HUES6 (cell line): ENCODE data around the gene PARP16.

Experiments
- H3K27ac ChIP-seq: 2 replicates; pipeline ENCODE4 v1.7.0; 2013; ENCODE audit warnings: low read depth, mild to moderate bottlenecking, low read length, inconsistent platforms
- H3K27me3 ChIP-seq: 2 replicates; pipeline ENCODE4 v1.6.1; 2013; ENCODE audit warnings: low read length; ENCODE audit not compliant: control insufficient read depth, insufficient read depth
- H3K36me3 ChIP-seq: 2 replicates; pipeline ENCODE4 v1.6.1; 2013; ENCODE audit warnings: low read length; ENCODE audit not compliant: control insufficient read depth, insufficient read depth
- H3K4me1 ChIP-seq: 2 replicates; pipeline ENCODE4 v1.6.1; 2013; ENCODE audit warnings: low read length; ENCODE audit not compliant: control insufficient read depth, insufficient read depth
- H3K4me3 ChIP-seq: 2 replicates; pipeline ENCODE4 v1.5.1; 2013; ENCODE audit warnings: low read depth, low read length
- H3K9ac ChIP-seq: one replicate; pipeline ENCODE4 v1.6.1; 2013; ENCODE audit warnings: mild to moderate bottlenecking, low read length
- H3K9me3 ChIP-seq: 2 replicates; pipeline ENCODE4 v1.6.1; 2013; ENCODE audit warnings: low read depth, low read length; ENCODE audit not compliant: control insufficient read depth, insufficient read depth

The PARP16 gene

GRCh38 chr15:65292938-65293518 is 6.3 kb upstream of the PARP16 start:
- H3K27me3 ChIP-seq = peaks cover under 1% of the 10 kb centered on the region
- H3K27ac ChIP-seq = no peak overlapping the region
- no peaks in the 10 kb centered on the region for H3K36me3 ChIP-seq

GRCh38 chr15:65290228-65290627 is 3.5 kb upstream of the PARP16 start:
- Histone ChIP-seq H3K36me3 (no peaks in the 10 kb centered on the region), H3K4me3 (no peak overlapping the region), H3K27me3 (peaks cover 10% of the 10 kb centered on the region), H3K27ac (no peak overlapping the region), H3K9ac (no peak overlapping the region), H3K9me3 (no peaks in the 10 kb centered on the region), H3K4me1 (peaks cover 19% of the 10 kb centered on the region)

More at GRCh38 chr15:65292938-65293518, 6.3 kb upstream of the PARP16 start:
- H3K4me3 ChIP-seq = no peak overlapping the region
- no peaks in the 10 kb centered on the region for H3K9me3 ChIP-seq
- H3K4me1 ChIP-seq = peaks cover 7% of the 10 kb centered on the region
- H3K9ac ChIP-seq = no peak overlapping the region

GRCh38 chr15:65289261-65289854 is 2.7 kb upstream of the PARP16 start:
- H3K4me3 ChIP-seq = no peak overlapping the region
- no peak overlapping the region for H3K9ac ChIP-seq
- H3K9me3 ChIP-seq = no peaks in the 10 kb centered on the region
- H3K36me3 ChIP-seq = no peaks in the 10 kb centered on the region
- peaks cover 10% of the 10 kb centered on the region for H3K27me3 ChIP-seq
- H3K27ac ChIP-seq = no peak overlapping the region
- peaks cover 19% of the 10 kb centered on the region for H3K4me1 ChIP-seq

DNA sequence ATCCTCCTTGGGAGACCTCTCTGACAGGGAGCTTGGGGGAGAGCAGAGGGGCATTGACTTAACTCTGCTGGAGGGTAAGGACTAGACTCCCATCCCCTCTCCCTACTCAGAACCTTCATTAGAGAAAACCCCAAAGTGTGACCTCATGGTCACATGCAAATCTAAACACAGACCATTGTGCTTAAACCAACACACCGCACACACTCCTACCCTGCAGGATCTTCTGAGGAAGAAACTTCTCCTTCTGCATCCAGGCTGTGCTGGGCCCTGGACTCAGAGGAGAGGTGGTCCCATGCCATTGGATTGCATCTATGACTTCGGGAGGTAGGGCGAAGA is 805 bp upstream of the PARP16 start:
- H3K4me1 ChIP-seq = peaks cover 16% of the 10 kb centered on the region
- H3K9me3 ChIP-seq = no peaks in the 10 kb centered on the region
- peaks cover 10% of the 10 kb centered on the region for H3K27me3 ChIP-seq
- H3K4me3 ChIP-seq = no peak overlapping the region
- no peak overlapping the region for H3K27ac ChIP-seq
- peak overlapping the region; percentile 39 for H3K9ac ChIP-seq
- H3K36me3 ChIP-seq = no peaks in the 10 kb centered on the region

DNA sequence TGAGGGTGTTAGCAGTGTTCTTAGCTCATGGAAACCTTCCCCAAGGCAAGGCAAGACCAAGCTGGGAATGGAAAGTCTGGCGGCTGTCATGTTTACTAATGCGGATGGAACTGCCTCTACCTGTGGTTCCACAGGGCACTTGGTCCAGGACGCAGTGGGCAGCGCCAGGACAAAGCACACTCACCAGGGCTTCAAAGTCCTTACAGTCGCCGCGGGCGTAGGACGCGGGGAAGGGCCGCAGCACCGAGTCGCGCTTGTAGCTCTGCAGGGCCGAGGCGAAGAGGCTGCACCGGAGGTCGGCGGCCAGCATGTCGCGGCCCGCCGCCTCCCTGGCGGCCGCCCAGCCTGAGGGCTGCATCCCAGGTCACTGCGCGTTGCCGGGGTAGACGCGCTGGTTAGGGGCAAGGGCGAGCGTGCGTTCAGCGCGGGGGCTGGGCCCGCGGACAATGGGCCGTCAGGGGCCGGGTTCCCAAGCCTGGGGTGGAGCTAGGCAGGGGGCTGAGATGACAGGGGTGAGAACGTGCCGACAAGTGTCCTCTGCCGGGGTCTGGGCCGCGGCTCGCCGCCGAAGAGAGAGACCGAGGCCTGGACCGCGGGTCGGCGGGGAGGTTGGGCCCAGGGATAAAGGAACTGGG is 497 bp downstream of the PARP16 start:
- H3K27me3 ChIP-seq = peaks cover 10% of the 10 kb centered on the region
- peak overlapping the region; percentile 81 for H3K4me3 ChIP-seq
- H3K9me3 ChIP-seq = no peaks in the 10 kb centered on the region
- peak overlapping the region; percentile 72 for H3K9ac ChIP-seq
- peaks cover 16% of the 10 kb centered on the region for H3K4me1 ChIP-seq
- H3K36me3 ChIP-seq = no peaks in the 10 kb centered on the region
- H3K27ac ChIP-seq = no peak overlapping the region

- Histone ChIP-seq H3K9ac (peak overlapping the region; percentile 72), H3K4me1 (peaks cover 16% of the 10 kb centered on the region), H3K4me3 (peak overlapping the region; percentile 81), H3K9me3 (no peaks in the 10 kb centered on the region), H3K36me3 (no peaks in the 10 kb centered on the region), H3K27ac (no peak overlapping the region), H3K27me3 (peaks cover 10% of the 10 kb centered on the region)
Measured at GRCh38 chr15:65285291-65286068, 1.2 kb downstream of the PARP16 start.

DNA sequence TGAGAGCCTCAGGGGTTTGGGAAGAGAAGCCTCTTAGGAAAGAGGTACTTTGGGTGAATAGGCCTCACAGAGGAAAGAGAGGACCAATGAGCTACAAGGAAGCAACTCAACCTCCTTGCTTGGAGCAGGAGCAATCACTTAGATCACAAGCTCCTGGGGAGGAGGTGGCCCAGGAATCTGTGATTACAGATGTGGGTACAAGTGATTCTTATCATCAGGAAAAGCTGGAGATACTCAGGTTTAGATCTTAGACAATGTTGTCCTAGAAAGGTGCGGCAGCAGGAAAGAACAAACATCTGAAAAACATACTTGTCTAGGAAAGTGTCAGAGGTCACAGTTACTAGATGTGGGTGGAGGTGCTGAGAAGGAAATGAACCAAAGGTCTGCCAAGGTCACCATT is 8.2 kb downstream of the PARP16 start:
- H3K27ac ChIP-seq = no peak overlapping the region
- no peaks in the 10 kb centered on the region for H3K9me3 ChIP-seq
- no peaks in the 10 kb centered on the region; the same call in 1 of the 2 replicates for H3K4me1 ChIP-seq
- H3K27me3 ChIP-seq = no peaks in the 10 kb centered on the region
- H3K4me3 ChIP-seq = no peak overlapping the region
- H3K9ac ChIP-seq = no peak overlapping the region
- H3K36me3 ChIP-seq = no peaks in the 10 kb centered on the region

- no peaks in the 10 kb centered on the region; the same call in 1 of the 2 replicates for H3K4me1 ChIP-seq
- H3K27ac ChIP-seq = no peak overlapping the region
- no peaks in the 10 kb centered on the region for H3K9me3 ChIP-seq
- no peaks in the 10 kb centered on the region for H3K27me3 ChIP-seq
- H3K36me3 ChIP-seq = no peaks in the 10 kb centered on the region
- no peak overlapping the region for H3K9ac ChIP-seq
- H3K4me3 ChIP-seq = no peak overlapping the region
Measured at GRCh38 chr15:65277015-65277414, 9.7 kb downstream of the PARP16 start.

DNA sequence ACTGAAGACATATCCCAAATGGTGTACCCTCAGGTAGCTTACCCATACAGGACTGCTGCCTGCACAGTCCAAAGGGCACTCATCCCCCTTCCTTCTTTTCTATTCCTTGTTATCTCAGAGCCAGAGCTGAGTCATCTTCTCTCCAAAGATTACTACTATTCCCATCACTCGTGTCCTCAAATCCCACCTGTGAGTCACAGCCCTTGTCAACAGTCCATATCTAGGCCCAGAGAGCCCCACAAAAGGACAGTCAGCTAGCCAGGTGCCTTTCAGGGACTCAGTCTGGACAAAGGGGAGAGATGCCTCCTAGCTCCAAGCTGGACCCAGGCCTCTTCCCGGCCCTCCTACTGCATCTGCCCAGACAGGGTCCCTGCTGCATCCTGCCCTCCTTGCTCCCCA is 11.0 kb downstream of the PARP16 start:
- Histone ChIP-seq H3K27ac (no peak overlapping the region), H3K9me3 (no peaks in the 10 kb centered on the region), H3K9ac (no peak overlapping the region)

DNA sequence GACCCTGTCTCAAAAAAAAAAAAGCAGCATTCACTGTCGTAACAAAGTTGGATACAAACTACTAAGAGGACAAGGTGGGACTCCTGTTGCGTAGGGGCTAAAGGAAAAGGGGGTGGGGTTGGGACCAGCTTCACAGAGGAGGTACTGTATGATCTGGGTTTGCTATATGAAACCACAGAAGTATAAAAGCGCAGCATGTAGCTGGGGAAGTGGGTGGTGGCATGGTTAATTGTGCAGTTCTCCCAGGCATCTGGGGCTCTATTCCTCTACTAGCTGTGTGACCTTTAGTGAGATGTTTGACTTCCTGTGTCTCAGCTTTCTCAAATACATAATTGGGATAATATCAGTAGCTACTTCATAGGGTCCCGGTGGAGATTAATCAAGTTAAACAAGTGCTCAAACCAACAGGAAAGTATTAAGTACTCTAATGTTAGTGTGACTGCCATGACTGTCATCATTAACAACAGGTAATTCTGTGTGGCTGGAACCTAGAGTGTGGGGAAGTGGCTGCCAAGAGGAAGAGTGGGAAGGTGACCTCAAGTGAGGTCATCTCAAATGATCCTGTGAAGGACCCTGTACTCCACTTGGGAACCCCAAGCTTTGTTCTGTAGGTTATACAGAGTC is 11.5 kb downstream of the PARP16 start:
- H3K27ac ChIP-seq = no peak overlapping the region

More for the DNA sequence above, 11.0 kb downstream of the PARP16 start:
- Histone ChIP-seq H3K27me3 (no peaks in the 10 kb centered on the region), H3K4me1 (peaks cover 1% of the 10 kb centered on the region; the same call in 1 of the 2 replicates), H3K4me3 (no peak overlapping the region), H3K36me3 (no peaks in the 10 kb centered on the region)

More for the DNA sequence above, 11.5 kb downstream of the PARP16 start:
- no peak overlapping the region for H3K9ac ChIP-seq
- no peak overlapping the region for H3K4me3 ChIP-seq
- no peaks in the 10 kb centered on the region for H3K36me3 ChIP-seq
- H3K27me3 ChIP-seq = no peaks in the 10 kb centered on the region
- no peaks in the 10 kb centered on the region for H3K9me3 ChIP-seq
- peaks cover 3% of the 10 kb centered on the region; the same call in 1 of the 2 replicates for H3K4me1 ChIP-seq
